ENCODE results near the gene ASPRV1. TPM values are rescaled to one million over a fixed set of nuclear protein-coding genes. Genes with fewer than 3 reads are reported as not detected.

ASPRV1 gene
- total RNA-seq, 1 experiment from 2014 or later: 0.10 TPM

DNA sequence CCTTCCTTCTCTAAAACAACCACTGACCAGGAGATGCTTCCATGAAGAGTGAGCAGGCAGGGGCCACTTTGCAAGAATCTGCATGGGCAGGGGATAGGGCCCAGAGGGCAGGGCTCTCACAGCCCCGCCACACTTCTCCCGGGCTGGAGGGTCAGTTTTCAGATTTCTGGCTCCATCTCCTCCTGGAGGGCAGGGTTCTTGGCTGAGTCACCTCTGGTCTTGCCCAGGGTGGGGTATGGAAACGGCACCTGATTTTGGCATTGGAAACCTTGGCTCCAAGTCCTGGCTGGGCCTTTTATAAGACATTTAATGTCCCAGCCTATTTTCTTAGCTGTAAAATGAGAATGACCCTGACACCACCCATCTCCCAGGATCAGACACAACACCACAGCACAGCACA is 27.6 kb upstream of the ASPRV1 start:
- DNase-seq (ENCODE audit: low spot score): no peak

DNA sequence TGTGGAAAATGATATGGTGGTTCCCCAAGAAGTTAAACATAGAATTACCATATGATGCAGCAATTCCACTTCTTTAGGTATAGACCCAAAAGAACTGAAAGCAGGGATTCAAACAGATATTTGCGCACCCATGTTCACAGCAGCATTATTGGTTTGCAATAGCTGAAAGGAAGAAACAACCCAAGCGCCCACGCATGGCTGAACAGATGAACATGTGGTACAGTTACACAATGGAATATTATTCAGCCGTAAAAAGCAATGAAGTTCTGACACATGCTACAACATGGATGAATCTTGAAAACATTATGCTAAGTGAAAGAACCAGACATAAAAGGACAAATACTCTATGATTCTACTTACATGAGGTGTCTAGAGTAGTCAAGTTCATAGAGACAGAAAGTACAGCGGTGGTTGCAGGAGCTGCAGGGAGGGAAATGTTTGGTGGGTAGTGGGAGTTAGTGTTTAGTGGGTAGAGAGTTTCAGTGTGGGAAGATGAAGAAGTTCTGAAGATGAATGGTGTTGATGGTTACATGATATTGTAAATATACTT is 26.7 kb upstream of the ASPRV1 start:
- no peak for DNase-seq (ENCODE audit: low spot score)

DNA sequence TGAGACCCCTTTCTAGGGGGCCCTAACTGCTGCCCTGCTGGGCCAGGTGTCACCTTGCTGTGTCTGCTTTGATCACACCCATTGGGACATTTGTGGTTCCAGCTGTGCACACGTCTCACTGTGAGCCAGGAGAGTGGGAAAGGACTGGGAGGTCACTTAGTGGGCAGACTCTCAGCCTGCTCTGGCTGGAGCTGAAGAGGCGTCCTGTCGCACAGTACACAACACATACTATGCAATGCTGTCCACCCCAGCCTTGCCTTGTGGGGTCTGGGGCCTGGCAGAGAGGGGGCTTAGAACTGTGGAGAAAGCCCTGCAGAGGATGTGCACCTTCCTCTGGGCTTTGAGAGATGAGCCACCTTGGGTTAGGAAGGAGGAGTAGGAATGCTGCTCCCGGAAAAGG is 25.3 kb upstream of the ASPRV1 start:
- no peak for DNase-seq (ENCODE audit: low spot score)

DNA sequence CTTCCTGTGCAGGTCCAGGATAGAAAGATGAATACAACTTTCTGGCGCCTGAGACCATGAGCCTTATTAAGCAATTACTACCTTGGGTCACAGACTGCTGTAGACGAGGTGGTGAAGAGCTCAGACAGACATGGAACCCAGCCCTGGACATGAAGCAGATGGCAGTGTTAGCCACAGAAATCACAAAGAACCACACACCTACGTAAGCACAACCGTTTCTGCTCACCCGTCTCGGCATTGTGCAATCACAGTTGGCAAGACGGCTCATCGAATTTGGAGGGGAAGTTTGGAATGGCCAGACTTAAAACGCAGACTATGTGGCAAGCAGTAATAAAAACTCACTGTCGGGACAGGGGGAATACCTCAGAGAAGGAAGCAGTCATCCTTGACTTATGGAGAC is 24.3 kb upstream of the ASPRV1 start:
- no peak for DNase-seq (ENCODE audit: low spot score)

DNA sequence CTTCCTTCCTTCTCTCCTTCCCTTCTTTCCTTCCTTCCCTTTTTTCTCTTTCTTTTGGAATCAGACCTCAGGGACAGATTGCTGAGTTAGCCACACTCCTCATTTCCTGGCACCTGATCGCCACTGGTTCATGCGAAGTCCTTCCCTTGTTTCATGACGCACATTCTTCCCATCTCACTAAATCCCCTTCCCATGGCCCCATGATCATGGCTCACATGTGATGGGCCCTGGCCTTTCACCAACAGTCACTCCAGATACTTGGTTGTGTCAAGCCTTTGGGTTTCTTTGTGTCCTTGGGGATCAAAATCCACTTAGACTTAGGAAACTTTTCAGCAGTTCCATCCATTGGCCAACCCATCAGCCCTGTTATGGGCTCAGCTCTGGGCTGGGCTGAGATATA is 23.8 kb upstream of the ASPRV1 start:
- DNase-seq (ENCODE audit: low spot score): no peak

DNA sequence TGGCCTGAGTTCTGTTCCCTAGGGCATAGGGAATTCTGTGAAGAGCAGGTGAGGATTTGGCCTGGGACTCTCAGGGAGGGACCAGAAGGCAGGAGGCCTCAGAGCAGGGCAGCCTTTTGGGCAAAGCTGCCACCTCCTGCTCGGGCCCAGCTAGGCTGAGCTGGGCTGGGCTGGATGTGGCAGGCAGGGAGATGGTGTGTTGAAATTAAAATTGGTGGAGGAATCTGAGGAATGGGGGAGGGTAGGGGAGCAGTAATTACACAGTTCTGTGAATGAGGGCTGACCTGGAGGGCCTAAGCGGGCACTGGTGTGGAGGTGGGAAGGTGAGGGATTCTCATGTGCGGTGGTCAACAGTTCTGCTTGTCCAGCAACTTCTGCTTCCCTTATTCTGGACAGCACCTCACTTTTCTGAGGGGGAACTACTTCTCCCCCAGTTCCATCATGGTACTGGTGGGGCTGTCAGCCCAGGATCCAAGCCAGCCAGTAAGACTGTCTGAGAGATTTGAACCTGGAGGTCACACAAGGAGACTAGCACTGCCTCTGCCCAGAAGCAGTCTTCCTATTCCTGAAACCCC is 22.0 kb upstream of the ASPRV1 start:
- no peak for DNase-seq (ENCODE audit: low spot score)

DNA sequence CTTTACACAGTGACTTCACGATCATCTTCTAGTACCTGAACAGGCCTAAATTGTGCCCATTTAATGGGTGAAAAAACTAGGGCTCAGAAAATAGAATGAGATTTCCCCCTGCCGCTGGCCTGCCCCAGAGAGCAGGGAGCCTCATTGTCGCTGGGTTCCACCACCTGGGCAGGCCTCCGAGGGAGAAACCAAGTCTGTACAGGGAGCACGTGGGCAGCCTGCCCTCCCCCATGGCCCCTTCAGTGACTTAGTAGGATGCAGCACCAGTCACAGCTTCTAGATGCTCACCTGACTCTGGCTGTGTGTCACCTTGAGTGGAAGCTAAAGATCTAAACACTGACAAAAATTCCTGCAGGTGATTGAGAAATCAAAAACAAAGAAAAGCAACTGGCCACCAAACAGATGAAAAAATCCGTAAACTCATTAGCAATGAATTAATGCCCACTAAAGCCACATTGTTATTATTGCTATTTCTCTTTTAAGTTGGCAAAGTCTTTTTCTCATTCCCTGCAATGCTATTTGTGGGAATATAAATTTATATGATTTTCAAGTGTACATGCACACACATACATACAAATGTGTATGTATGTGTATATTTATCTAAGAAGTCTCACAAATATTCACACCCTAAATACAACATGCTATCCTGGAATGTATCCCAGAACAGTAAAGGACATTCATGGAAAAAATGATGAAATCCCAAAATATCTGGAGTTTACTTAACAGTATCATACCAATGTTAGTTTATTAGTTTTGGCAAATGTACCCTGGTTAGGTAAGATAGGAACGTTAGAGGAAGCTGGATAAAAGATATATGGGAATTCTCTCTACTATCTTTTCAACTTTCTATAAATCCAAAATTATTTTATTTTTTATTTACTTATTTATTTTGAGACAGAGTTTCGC is 18.7 kb upstream of the ASPRV1 start:
- DNase-seq (ENCODE audit: low spot score): no peak

DNA sequence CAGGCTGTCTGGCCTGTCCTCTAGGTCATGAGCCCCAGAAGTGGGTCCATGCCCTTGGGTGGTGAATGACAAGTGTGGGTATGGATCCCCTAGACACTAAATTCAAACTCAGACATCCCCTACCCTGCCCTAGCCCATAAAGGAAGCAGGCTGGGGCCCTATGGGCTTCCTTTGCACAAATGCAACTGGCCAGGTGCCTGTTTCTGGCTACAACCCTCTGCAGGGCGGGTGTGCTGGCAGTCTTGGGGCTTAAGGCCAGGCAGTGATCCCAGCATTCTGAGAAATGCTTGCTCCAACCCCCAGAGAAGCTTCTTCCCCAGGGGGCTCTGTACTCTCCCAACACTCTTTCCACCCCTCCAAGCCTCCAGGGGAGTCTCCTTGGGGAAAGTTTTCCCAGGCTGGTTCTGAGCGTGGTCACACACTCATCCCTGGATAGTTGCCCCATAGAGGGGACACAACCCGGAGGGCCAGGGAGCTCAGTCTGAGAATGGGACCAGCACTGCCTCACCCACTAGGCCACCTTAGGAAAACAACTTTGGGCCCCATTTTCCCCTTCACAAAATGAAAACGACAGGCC is 16.6 kb upstream of the ASPRV1 start:
- no peak for DNase-seq (ENCODE audit: low spot score)

DNA sequence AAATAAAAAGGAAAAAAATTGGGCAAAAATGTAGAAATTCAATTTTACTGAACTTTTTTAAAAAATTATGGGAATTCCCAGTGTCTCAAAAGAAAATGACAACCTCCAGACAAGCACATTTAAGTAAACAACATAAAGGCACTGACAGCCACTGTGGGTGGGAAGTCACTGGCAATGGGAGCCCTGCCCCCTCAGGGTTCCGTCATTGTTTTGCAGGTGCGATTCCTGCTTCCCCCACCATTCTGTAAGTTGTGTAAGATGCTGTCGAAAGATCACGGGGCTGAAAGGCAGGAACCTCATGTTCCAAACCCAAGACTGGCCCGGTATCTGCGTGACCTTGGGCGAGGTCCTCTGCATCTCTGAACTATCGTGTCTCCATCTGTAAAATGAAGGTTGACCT is 15.8 kb upstream of the ASPRV1 start:
- no peak for DNase-seq (ENCODE audit: low spot score)

DNA sequence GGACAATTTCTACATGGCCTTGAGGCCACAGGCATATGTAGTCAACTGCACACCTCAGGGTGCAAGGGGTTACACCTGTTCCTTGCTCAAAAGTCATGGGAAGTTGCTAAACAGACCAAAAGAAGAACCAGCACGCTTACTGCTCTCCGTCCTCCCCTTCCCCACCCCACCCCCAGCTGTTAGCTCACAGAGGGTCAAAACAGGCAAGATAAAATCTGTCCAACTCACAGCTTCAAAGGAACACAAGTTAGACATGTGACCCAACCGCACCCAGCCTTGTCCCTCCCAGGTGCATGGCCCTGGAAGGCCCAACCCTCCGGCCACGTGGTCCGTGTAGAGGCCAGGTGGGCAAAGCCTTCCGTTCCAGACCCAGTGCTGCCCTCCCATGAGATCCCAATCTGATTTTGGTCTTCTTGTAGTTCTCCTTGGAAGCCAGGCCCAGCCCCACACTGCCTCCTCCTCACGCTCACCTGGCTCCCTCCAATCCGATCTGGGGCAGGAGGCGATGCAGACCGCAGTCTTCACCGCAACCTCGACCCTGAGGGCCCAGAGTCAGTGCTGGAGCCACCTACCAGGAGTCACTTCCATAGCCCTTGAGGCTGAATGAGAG is 14.5 kb upstream of the ASPRV1 start:
- DNase-seq (ENCODE audit: low spot score): no peak

DNA sequence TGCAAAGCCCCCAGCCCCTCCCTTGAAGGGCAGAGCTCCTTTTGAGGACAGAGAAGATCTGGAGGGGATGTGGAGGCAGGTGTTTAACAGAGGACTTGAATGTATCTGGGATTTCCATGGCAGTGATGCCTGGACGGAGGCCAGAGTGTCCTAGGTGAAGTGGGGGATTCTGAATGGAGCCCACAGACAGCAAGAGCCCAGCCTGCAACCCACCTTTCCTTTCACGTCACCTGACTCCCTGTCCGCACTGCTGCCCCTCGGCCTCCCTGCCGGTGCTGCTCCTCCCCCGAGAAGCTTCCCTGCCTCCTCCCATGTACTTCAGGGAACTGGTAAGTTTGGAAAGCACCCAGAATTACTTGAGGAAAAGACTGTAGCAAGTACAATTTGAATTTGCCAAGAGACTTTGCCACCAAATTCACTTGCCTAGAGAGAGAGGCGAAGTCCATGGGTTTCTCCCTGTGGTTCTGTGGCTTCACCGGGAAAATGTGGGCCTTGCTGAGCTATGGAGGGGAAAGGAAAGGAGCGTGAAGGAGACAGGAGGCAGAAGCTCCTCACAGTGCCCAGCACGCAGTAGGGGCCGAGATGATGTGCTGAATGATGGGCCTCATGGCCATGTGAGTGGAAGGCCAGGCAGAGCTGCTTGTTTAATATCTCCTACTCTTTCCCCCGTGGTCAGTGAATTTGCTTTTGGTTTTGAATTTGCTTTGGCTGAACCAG is 13.9 kb upstream of the ASPRV1 start:
- no peak for DNase-seq (ENCODE audit: low spot score)

DNA sequence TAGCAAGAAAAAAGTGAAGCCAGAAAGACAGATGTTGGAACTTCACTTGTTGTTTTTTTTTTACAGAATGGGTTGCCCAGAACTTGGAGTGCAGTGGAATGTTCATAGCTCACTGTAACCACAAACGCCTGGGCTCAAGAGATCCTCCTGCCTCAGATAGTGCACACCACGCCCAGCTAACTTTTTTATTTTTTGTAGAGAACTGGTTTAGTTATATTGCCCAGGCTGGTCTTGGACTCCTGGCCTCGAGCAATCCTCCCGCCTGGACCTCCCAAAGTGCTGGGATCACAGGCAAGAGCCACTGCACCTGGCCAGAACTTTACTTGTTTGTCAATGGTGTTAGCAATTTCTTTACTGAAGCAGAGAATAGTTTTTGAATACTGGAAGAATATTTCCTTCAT is 11.9 kb upstream of the ASPRV1 start:
- no peak for DNase-seq (ENCODE audit: low spot score)

DNA sequence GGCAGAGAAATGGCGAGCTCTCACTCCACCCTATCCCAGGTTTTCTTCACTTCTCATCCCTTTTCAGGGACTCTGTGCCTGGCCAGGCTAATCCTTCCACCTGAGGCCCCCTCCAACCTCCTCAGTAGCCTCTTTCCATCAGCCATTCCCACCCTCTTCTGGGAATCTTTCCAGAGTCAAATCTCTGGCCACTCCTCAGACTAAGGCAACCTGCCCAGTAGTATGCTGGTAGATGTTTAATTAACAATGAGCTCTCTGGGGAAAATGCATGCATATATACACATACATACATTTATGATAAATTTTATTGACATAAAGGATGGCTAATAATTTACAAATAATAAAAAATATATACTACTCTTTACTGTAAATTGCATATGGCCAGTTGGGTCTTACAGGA is 11.4 kb upstream of the ASPRV1 start:
- no peak for DNase-seq (ENCODE audit: low spot score)

DNA sequence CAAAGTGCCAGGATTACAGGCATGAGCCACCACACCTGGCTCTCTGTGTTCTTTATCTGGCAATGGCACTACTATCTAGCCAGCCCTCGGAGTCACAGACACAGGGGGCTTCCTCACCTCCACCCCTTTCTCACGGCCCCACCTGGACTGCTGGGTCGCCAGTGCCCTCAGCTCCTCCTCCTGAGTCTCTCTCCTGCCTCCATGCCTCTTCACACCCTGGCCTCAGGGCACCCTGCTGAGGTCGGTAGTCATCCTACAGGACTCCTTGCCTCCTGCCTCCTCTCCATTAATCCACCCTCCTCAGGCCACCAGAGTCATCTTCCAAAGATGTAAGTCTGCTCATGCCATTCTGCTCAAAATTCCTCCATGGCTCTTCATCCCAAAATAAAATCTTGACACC is 8.6 kb upstream of the ASPRV1 start:
- DNase-seq (ENCODE audit: low spot score): no peak

DNA sequence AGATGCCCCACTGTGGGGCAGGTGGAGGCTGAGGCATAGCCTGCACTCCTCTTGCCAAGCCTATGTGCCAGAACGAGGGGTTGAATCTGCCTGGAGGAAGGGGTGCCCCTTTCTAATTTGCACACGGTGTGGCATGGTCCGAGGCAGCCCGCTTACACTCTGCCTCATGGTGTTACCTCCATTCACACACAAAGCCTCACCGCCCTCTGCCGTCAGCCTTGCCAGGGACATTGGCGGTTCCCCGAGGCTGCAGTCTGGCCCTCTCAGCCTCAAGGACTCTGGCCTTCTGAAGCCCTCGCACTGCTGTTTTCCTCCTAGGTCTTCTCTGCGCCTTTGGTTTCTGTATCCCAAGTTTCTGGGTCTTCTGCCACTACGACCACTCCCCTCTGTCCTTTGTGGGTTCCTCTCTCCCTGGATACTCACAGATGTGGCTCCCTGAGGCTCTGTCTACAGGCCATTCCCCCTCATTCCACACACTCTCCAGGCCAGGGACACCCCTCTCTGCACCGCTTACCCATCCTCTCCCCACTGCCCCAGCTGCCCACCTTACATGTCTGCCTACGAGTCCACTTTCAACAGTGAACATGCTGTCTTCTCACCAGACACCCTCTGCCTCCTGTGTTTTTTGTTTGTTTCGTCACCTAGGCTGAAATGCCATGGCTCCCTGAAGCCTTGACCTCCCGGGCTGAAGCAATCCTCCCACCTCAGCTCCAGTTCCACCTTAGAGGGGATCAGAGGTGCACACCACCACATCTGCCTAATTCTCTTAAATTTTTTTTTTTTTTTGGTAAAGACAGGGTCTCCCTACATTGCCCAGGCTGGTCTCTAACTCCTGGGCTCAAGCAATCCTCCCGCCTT is 7.9 kb upstream of the ASPRV1 start:
- DNase-seq (ENCODE audit: low spot score): no peak

DNA sequence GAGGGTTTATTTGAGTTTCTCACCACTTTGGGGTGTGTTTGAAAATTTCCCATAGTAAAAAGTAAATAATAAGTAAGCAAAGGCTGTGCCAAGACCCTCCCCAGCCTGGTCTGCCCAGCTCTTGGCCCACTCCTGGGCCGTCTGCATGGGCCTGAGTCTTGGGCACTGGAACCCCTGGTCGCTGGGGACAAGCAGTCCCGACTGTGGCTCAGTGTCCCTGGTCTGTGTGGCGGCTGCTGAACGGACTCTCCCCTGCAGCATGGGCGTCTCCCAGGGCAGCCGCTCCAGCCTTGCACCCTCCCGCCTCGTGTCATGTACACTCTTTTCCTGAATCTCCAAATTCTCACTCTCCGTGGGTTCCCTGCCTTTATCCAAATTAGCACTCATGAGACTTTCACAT is 7.2 kb upstream of the ASPRV1 start:
- DNase-seq (ENCODE audit: low spot score): no peak

DNA sequence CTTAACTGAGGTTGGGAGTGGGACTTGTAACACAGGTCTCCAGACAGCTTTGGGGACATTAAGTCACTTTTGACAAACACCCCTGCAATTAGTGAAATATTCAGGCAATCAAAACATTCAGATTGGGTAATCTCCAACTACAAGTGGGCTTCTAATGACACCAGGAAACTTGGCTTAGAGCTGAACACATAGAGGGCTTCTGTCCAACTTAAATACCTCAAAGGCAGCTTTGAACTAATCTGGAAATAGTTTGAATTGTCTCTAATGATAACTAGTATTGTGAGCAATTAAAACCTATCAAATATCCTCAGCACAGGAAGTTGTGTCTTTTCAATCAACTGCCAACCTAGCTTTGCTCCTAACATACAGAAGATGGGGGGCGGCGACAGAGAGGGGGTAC is 5.1 kb upstream of the ASPRV1 start:
- DNase-seq (ENCODE audit: low spot score): no peak

DNA sequence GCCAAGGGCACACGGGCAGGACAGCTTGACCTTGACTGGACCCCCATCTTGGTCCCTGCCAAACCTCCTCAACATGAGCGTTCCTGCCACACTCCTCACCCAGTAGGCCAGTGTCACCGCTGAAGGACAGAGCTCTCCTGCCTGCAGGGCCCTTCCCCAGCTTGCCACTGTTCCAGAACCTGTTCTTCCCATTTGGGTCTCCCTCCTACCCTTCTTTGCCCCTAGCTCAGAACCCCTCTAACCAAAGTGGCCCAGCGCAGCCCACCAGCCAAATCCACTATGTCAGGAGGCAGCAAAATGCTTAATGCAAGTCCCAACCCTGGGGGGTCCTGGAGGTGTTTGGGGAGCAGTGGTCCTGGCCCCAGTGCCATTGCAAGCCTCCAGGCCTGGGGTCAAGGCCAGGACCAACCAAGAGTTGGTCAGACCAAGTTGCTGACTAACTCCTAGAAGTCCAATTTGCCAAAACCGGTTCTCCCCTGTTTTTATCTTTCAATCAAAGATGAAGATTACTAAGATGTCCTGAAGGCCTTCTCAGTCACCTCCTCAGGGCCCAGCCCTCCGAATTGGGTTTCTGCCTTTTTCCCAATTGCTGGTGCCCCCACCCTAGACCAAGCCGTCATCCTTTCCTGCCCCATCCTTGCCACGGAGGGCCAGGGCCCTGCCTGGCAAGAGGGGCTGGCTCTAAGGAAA is 4.5 kb upstream of the ASPRV1 start:
- DNase-seq (ENCODE audit: low spot score): no peak

DNA sequence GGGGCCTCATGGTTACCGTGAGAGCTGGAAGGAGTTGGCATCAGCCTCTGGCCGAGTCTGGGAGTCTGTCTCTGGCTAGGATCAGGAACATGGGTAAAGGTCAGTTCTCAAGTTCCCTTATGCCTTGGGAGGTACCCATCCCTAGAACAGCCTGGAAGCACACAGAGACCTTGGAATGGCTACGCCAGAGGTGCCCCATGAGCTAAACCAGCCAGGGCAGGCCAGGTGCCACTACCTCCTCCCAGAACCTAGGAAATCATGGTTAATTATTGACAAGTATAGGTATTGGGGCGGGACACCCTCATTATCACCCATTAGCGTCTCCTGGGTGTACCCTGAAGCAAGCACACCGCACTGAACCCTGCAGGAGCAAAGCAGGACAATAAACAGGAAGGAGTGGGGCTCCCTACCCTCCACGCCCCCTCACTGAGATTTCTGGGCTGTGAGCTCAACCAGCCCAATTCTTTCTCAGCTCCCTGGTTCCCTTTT is 3.0 kb upstream of the ASPRV1 start:
- no peak for DNase-seq (ENCODE audit: low spot score)
